ENCODE data around the gene PEX14. TPM values are rescaled to one million over a fixed set of nuclear protein-coding genes. Genes with fewer than 3 reads are reported as not detected.

Gene PEX14
- total and polyA plus RNA-seq, 9 of the 15 experiments (the other 6 are each of a cell fraction or from before 2014, with no cell fraction given) = 2.6 to 45.7 (median 22.7) TPM

DNA sequence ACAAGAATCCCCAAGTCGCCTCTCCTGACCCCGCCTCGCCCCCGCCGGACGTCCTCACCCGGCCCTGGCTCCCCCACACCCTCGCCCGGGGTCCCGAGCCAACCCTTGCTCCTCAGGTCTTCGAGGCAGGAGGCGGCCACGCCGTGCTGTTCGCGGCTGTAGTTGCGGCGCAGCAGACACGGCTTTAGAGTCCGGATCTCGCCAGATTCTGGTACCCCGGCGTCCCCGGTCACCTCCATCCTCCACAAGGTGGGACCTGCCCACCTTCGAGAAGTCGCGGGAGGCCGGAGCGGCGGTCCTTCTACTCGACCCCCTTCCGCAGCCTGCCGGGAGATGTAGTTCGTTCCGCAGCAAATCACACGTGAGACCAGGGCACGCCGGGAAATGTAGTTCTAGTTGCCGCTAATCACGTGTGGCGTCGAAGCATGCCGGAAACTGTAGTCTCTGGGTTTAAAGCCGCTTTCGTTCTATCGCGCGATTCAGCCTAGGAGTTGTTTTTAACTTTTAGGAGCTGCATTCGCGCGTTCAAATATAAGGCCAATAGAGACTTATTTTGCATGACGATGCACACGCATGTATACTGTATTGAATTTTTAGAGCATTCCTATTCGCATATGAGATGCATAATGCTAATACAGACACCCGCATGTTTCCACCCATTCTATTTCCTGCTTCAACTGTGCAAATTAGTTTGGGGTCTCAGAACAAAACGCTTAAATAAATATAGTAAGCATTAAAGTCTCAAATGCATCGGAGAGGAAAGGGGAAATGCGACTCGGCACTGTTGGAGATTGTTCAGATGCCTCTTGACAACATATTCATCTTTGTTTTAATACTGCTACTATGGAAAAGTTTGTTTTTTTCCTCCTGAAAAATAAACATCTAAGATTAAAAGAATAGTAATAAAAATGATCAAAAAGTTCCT, 2.3 kb upstream of the PEX14 start, which contains the start of gene DFFA (continued):
- TF ChIP-seq, protein P1, sequence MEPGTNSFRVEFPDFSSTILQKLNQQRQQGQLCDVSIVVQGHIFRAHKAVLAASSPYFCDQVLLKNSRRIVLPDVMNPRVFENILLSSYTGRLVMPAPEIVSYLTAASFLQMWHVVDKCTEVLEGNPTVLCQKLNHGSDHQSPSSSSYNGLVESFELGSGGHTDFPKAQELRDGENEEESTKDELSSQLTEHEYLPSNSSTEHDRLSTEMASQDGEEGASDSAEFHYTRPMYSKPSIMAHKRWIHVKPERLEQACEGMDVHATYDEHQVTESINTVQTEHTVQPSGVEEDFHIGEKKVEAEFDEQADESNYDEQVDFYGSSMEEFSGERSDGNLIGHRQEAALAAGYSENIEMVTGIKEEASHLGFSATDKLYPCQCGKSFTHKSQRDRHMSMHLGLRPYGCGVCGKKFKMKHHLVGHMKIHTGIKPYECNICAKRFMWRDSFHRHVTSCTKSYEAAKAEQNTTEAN (CRISPR knock-in tag; IDR thresholded peaks at IDR 0.05) = peak; percentile 86
- TF ChIP-seq PHF21A (IDR thresholded peaks at IDR 0.05; ENCODE audit: borderline replicate concordance, low read depth) (peak; percentile 67; the same call in 1 of the 2 replicates), E2F3 (CRISPR knock-in tag; IDR thresholded peaks at IDR 0.05) (peak; percentile 84; the same call in 1 of the 2 replicates), PTRF (tag; IDR thresholded peaks at IDR 0.05) (peak; percentile 56; the same call in 1 of the 2 replicates), MCM7 (IDR thresholded peaks at IDR 0.05) (no peak), COPS2 (conservative IDR thresholded peaks at IDR 0.05) (no peak), ZBTB26 (CRISPR knock-in tag; IDR thresholded peaks at IDR 0.05) (peak; percentile 85), SP1 (CRISPR knock-in tag; IDR thresholded peaks at IDR 0.05) (peak; percentile 77), ZNF197 (CRISPR knock-in tag; IDR thresholded peaks at IDR 0.05; ENCODE audit: low read depth) (peak; percentile 97), RFX7 (CRISPR knock-in tag; IDR thresholded peaks at IDR 0.05) (no peak), HMG20B (CRISPR knock-in tag; IDR thresholded peaks at IDR 0.05) (no peak), ZNF253 (CRISPR knock-in tag; conservative IDR thresholded peaks at IDR 0.05) (no peak), ZZZ3 (IDR thresholded peaks at IDR 0.05) (peak; percentile 88), CBX5 (IDR thresholded peaks at IDR 0.05; ENCODE audit: borderline replicate concordance, low read depth) (no peak), ILF3 (IDR thresholded peaks at IDR 0.05; ENCODE audit: borderline replicate concordance) (0 out of 2 replicates have a peak, but pooled peaks have one; percentile 55), IRF9 (tag; IDR thresholded peaks at IDR 0.05) (no peak), TCFL5 (CRISPR knock-in tag; conservative IDR thresholded peaks at IDR 0.05) (no peak), SREBF2 (CRISPR knock-in tag; IDR thresholded peaks at IDR 0.05) (no peak), EP400 (IDR thresholded peaks at IDR 0.05) (peak; percentile 95), ZC3H11A (IDR thresholded peaks at IDR 0.05; ENCODE audit: low read depth, low read length) (peak; percentile 87; the same call in 1 of the 2 replicates), JUN (IDR thresholded peaks at IDR 0.05; ENCODE audit: borderline replicate concordance, low read depth, low read length) (peak; percentile 91; the same call in 1 of the 2 replicates), JUN (CRISPR knock-in tag; IDR thresholded peaks at IDR 0.05; ENCODE audit: borderline replicate concordance) (no peak; the same call in 1 of the 2 replicates)
- TF ChIP-seq, protein P2, sequence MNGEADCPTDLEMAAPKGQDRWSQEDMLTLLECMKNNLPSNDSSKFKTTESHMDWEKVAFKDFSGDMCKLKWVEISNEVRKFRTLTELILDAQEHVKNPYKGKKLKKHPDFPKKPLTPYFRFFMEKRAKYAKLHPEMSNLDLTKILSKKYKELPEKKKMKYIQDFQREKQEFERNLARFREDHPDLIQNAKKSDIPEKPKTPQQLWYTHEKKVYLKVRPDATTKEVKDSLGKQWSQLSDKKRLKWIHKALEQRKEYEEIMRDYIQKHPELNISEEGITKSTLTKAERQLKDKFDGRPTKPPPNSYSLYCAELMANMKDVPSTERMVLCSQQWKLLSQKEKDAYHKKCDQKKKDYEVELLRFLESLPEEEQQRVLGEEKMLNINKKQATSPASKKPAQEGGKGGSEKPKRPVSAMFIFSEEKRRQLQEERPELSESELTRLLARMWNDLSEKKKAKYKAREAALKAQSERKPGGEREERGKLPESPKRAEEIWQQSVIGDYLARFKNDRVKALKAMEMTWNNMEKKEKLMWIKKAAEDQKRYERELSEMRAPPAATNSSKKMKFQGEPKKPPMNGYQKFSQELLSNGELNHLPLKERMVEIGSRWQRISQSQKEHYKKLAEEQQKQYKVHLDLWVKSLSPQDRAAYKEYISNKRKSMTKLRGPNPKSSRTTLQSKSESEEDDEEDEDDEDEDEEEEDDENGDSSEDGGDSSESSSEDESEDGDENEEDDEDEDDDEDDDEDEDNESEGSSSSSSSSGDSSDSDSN (IDR thresholded peaks at IDR 0.05; ENCODE audit: borderline replicate concordance in 1 of 2, low read depth in 2 of 2, low read length in 2 of 2) = peak in 1 of 2 experiments; percentile 44; a peak in 1 of 4 replicates
